A549 (cell line): Measurements from ENCODE around the gene PUM1.

Source experiments
- GATA3 ChIP-seq: IDR thresholded peaks from 2 replicates; pipeline ENCODE4 v1.6.1; 2012; ENCODE audit warnings: borderline replicate concordance
- KDM1A ChIP-seq: fragments of 200-600 bp; sonication (generic); IDR thresholded peaks from 2 replicates; pipeline ENCODE4 v1.6.1; 2016; ENCODE audit warnings: low read depth, mild to moderate bottlenecking
- POLR2A ChIP-seq: IDR thresholded peaks from 2 replicates; pipeline ENCODE4 v1.6.1; 2012; ENCODE audit warnings: mild to moderate bottlenecking, low read length
- TF ChIP-seq, protein P1 (sequence below): fragments of >200 bp; sonication (Bioruptor Twin); formaldehyde crosslinking; IDR thresholded peaks from 3 replicates; pipeline ENCODE4 v1.5.1; 2016

- TF ChIP-seq, protein P1, sequence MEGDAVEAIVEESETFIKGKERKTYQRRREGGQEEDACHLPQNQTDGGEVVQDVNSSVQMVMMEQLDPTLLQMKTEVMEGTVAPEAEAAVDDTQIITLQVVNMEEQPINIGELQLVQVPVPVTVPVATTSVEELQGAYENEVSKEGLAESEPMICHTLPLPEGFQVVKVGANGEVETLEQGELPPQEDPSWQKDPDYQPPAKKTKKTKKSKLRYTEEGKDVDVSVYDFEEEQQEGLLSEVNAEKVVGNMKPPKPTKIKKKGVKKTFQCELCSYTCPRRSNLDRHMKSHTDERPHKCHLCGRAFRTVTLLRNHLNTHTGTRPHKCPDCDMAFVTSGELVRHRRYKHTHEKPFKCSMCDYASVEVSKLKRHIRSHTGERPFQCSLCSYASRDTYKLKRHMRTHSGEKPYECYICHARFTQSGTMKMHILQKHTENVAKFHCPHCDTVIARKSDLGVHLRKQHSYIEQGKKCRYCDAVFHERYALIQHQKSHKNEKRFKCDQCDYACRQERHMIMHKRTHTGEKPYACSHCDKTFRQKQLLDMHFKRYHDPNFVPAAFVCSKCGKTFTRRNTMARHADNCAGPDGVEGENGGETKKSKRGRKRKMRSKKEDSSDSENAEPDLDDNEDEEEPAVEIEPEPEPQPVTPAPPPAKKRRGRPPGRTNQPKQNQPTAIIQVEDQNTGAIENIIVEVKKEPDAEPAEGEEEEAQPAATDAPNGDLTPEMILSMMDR: no peak
- TF ChIP-seq KDM1A: no peak
- TF ChIP-seq POLR2A: no peak
- TF ChIP-seq GATA3: no peak
Observed at GRCh38 chr1:30969903-30970302, 95.6 kb downstream of the PUM1 start.
